ENCODE results near the gene ASB2. TPM values are rescaled to one million over a fixed set of nuclear protein-coding genes. Genes with fewer than 3 reads are reported as not detected.

ASB2 gene
- total RNA-seq, 4 donors from 2014 or later: 22.1 to 35.8 (median 27.9) TPM

- intact Hi-C loops (cut with DNase I; ENCODE audit: low total_unique reads) (no loop called here), in situ Hi-C loops (cut with MboI; ENCODE audit: low pct_ligation_motif_present in 1 of 4, low pct_unique_long_range_greater_than_20kb in 1 of 4, low sequenced_read_pairs in 3 of 4) (no loop called here)
- no peaks in the 10 kb centered on the region for H3K27me3 ChIP-seq
- H3K9me3 ChIP-seq: no peaks in the 10 kb centered on the region
- no peaks in the 10 kb centered on the region for H3K36me3 ChIP-seq
- WGBS, 2 donors (ENCODE audit: low coverage in 1 of 2): 81 to 83% methylated on average over 2 to 6 of the region's 6 CpGs
- no peaks in the 10 kb centered on the region for H3K4me1 ChIP-seq
- no peak overlapping the region for H3K4me3 ChIP-seq
- no peak for DNase-seq
- H3K27ac ChIP-seq: peak overlapping the region in 3 of 4 donors; percentile 13 to 76 (median 75)
- TF ChIP-seq POLR2AphosphoS5 (IDR thresholded peaks at IDR 0.05) (no peak), POLR2A (IDR thresholded peaks at IDR 0.05) (no peak), CTCF (IDR thresholded peaks at IDR 0.05) (no peak), EP300 (IDR thresholded peaks at IDR 0.05; ENCODE audit: low read depth) (no peak)
Observed at GRCh38 chr14:93993382-93993781, 17.0 kb upstream of the ASB2 start.

GRCh38 chr14:93991649-93992048 is 15.3 kb upstream of the ASB2 start:
- 83 to 95% methylated on average over 2 to 4 of the region's 4 CpGs for WGBS, 2 donors (ENCODE audit: low coverage in 1 of 2)
- H3K9me3 ChIP-seq: no peaks in the 10 kb centered on the region
- no peaks in the 10 kb centered on the region for H3K27me3 ChIP-seq
- H3K36me3 ChIP-seq: no peaks in the 10 kb centered on the region
- H3K4me3 ChIP-seq: no peak overlapping the region
- no peaks in the 10 kb centered on the region for H3K4me1 ChIP-seq
- intact Hi-C loops (cut with DNase I; ENCODE audit: low total_unique reads): no loop called here
- in situ Hi-C loops (cut with MboI; ENCODE audit: low pct_ligation_motif_present in 1 of 4, low pct_unique_long_range_greater_than_20kb in 1 of 4, low sequenced_read_pairs in 3 of 4): no loop called here
- no peak for TF ChIP-seq CTCF (IDR thresholded peaks at IDR 0.05)
- no peak for TF ChIP-seq POLR2A (IDR thresholded peaks at IDR 0.05)
- no peak for TF ChIP-seq EP300 (IDR thresholded peaks at IDR 0.05; ENCODE audit: low read depth)
- no peak for TF ChIP-seq POLR2AphosphoS5 (IDR thresholded peaks at IDR 0.05)
- H3K27ac ChIP-seq: peak overlapping the region in 1 of 4 donors; percentile 76
- DNase-seq: no peak

DNA sequence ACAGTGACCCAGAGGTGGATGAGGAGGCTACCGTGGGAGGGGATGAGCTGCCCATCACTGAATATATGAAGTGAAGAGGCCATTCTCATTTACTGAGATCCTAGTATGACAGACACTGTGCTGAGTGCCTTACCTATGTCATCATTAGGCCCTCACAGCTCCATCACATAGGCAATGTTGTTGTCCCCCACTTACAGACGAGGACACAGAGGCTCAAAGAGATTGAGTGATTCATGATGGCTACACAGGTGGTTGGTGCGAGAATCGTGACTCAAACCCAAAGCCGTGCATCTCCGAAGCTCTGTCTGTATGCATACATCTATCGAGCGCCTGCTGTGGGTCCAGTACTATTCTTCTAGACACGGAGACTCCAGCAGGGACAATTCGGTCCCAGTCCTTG is 14.8 kb upstream of the ASB2 start:
- no peaks in the 10 kb centered on the region for H3K36me3 ChIP-seq
- TF ChIP-seq CTCF (IDR thresholded peaks at IDR 0.05): no peak
- no peak for TF ChIP-seq POLR2A (IDR thresholded peaks at IDR 0.05)
- WGBS, 2 donors (ENCODE audit: low coverage in 1 of 2): 60 to 78% methylated on average over 1 to 10 of the region's 10 CpGs
- intact Hi-C loops (cut with DNase I; ENCODE audit: low total_unique reads): no loop called here
- no peaks in the 10 kb centered on the region for H3K4me1 ChIP-seq
- H3K4me3 ChIP-seq: no peak overlapping the region
- H3K27ac ChIP-seq: peak overlapping the region in 1 of 4 donors; percentile 76
- H3K27me3 ChIP-seq: no peaks in the 10 kb centered on the region
- no peak for DNase-seq
- H3K9me3 ChIP-seq: no peaks in the 10 kb centered on the region
- in situ Hi-C loops (cut with MboI; ENCODE audit: low pct_ligation_motif_present in 1 of 4, low pct_unique_long_range_greater_than_20kb in 1 of 4, low sequenced_read_pairs in 3 of 4): no loop called here

- Histone ChIP-seq H3K27ac (no peak overlapping the region), H3K36me3 (no peaks in the 10 kb centered on the region), H3K4me1 (peaks cover 0 to 6% (median 3%) of the 10 kb centered on the region in 4 donors), H3K9me3 (no peaks in the 10 kb centered on the region), H3K27me3 (no peaks in the 10 kb centered on the region), H3K4me3 (no peak overlapping the region)
- WGBS, 2 donors (ENCODE audit: low coverage in 1 of 2): 73% methylated on average over 4 of the region's 4 CpGs; no CpG with 5 or more reads in 1 of the 2 donors
- in situ Hi-C loops (cut with MboI; ENCODE audit: low pct_ligation_motif_present in 1 of 4, low pct_unique_long_range_greater_than_20kb in 1 of 4, low sequenced_read_pairs in 3 of 4): no loop called here
- intact Hi-C loops (cut with DNase I; ENCODE audit: low total_unique reads): no loop called here
- no peak for DNase-seq
- TF ChIP-seq POLR2AphosphoS5 (IDR thresholded peaks at IDR 0.05) (no peak), EP300 (IDR thresholded peaks at IDR 0.05; ENCODE audit: low read depth) (no peak), POLR2A (IDR thresholded peaks at IDR 0.05) (no peak), CTCF (IDR thresholded peaks at IDR 0.05) (no peak)
Observed at GRCh38 chr14:93989939-93990338, 13.6 kb upstream of the ASB2 start.
